Transverse colon (tissue), 4 donors: ENCODE measurements around the gene SH3GL3.

Source experiments
- CTCF ChIP-seq, 5 experiments: fragments of 200-600 bp in 3 of 5; fragments of 450-650 bp in 2 of 5; sonication (generic) in 3 of 5; IDR thresholded peaks; 1 replicate in 2 of 5; 2 replicates in 3 of 5; pipeline ENCODE4 v1.5.1; 2016 to 2017; ENCODE audit warnings: antibody characterized with exemption in 5 of 5, inconsistent platforms in 3 of 5, mild to moderate bottlenecking in 2 of 5, moderate library complexity in 1 of 5
- EP300 ChIP-seq: sonication (generic); formaldehyde crosslinking; IDR thresholded peaks from one replicate; pipeline ENCODE4 v1.6.1; 2017; ENCODE audit warnings: antibody characterized with exemption, low read depth
- POLR2AphosphoS5 ChIP-seq, 3 donors: sonication (generic); formaldehyde crosslinking; IDR thresholded peaks; one replicate each; pipeline ENCODE4 v1.6.1; 2016; ENCODE audit warnings: antibody characterized with exemption in 3 of 3

GRCh38 chr15:83605111-83605945 is 158.2 kb downstream of the SH3GL3 start:
- TF ChIP-seq CTCF (IDR thresholded peaks at IDR 0.05), result no peak
- no peak for TF ChIP-seq POLR2AphosphoS5 (IDR thresholded peaks at IDR 0.05)
- TF ChIP-seq EP300, result no peak
